HepG2 (cell line): ENCODE measurements around the gene SP3.

Source experiments
- AHR ChIP-seq: IDR thresholded peaks from 2 replicates; pipeline ENCODE4 v1.6.1; 2018; ENCODE audit warnings: missing genetic modification reagents, missing compliant biosample characterization
- ARID2 ChIP-seq: sonication (generic); formaldehyde crosslinking; IDR thresholded peaks from 2 replicates; pipeline ENCODE4 v1.8.1; 2022; ENCODE audit warnings: mild to moderate bottlenecking, missing genetic modification reagents, borderline replicate concordance
- BCL6 ChIP-seq: IDR thresholded peaks from 2 replicates; pipeline ENCODE4 v1.6.1; 2016; ENCODE audit warnings: missing genetic modification reagents, missing compliant biosample characterization
- EZH2 ChIP-seq: conservative IDR thresholded peaks from 2 replicates; pipeline ENCODE4 v1.6.1; 2012; ENCODE audit warnings: mild to moderate bottlenecking, low read depth, low read length, moderate library complexity
- GZF1 ChIP-seq: sonication (generic); formaldehyde crosslinking; IDR thresholded peaks from 2 replicates; pipeline ENCODE4 v1.5.1; 2020; ENCODE audit warnings: mild to moderate bottlenecking, missing genetic modification reagents
- JUND ChIP-seq: sonication (generic); formaldehyde crosslinking; IDR thresholded peaks from 2 replicates; pipeline ENCODE4 v1.8.0; 2022; ENCODE audit warnings: mild to moderate bottlenecking, missing genetic modification reagents
- NCOR1 ChIP-seq: fragments of 200-600 bp; sonication (generic); IDR thresholded peaks from 2 replicates; pipeline ENCODE4 v1.7.0; 2017; ENCODE audit warnings: antibody characterized with exemption, low read length, borderline replicate concordance
- NFATC3 ChIP-seq: sonication (generic); formaldehyde crosslinking; IDR thresholded peaks from 2 replicates; pipeline ENCODE4 v1.5.1; 2020; ENCODE audit warnings: mild to moderate bottlenecking, missing genetic modification reagents
- POLR2A ChIP-seq, 2 experiments: IDR thresholded peaks; 2 replicates each; pipeline ENCODE4 v1.6.1; 2011; ENCODE audit warnings: low read depth in 2 of 2, low read length in 2 of 2, mild to moderate bottlenecking in 1 of 2, moderate library complexity in 1 of 2; ENCODE audit not compliant: insufficient read depth in 1 of 2
- RXRA ChIP-seq: sonication (generic); formaldehyde crosslinking; IDR thresholded peaks from 2 replicates; pipeline ENCODE4 v1.5.1; 2020; ENCODE audit warnings: missing genetic modification reagents
- SIN3B ChIP-seq: fragments of 150-350 bp; IDR thresholded peaks from 2 replicates; pipeline ENCODE4 v1.6.1; 2014; ENCODE audit warnings: low read length
- TF ChIP-seq, protein P1 (sequence below): sonication (generic); formaldehyde crosslinking; IDR thresholded peaks from 2 replicates; pipeline ENCODE4 v1.4.0; 2020; ENCODE audit warnings: mild to moderate bottlenecking, missing genetic modification reagents
- TF ChIP-seq, protein P2 (sequence below): sonication (generic); formaldehyde crosslinking; IDR thresholded peaks from 2 replicates; pipeline ENCODE4 v1.4.0; 2020; ENCODE audit warnings: missing genetic modification reagents, borderline replicate concordance
- TF ChIP-seq, protein P3 (sequence below), 2 experiments: fragments of 450-650 bp in 1 of 2; sonication (generic) in 1 of 2; formaldehyde crosslinking in 1 of 2; IDR thresholded peaks; 2 replicates each; pipeline versions ENCODE4 v1.6.1 to v1.8.0; 2016 to 2022; ENCODE audit warnings: antibody characterized with exemption in 1 of 2, mild to moderate bottlenecking in 1 of 2, missing genetic modification reagents in 1 of 2

DNA sequence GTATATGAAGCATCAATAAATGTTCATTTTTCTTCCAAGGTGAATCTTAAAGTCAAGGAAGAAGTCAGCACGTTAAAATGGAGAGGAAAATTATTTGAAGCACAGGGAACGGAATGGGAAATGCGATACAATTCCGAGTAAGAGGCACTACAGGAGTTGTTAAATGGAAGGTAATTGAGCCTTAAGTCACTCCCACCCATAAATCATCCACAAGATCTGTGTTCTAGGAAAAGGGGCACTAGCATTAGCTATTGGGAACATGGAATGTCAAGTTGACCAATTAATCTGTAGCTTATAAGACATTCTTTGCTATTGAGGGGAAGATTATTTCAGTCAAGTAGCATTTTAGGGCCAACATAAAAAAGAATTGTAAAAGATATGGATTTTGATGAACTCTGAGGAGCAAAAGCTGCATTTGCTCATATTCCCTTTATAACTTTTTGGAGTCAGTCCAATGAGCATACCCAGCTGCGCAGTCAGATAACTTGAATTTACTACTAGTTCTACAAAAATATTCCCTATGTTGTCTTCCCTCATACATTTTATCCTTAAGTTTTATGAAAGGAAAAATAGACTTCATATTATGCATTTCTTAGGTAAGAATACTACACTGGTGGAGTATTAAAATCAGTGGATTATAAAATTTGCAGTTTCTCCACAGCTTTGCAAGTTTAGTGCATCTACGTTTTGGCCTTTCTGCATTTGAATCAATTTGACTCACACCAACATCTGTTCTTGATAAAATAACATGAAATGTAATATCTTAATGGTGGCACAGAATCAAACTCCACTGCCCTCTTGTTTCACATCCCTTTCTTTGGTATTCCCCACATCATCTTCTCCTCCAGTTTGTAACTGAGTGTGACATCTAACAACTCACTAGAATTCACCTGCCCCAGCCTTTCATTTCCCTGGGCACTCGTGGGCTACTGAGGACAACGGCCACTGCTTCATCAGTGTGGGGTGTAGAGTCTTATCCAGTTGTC is 95.6 kb downstream of the SP3 start:
- TF ChIP-seq NCOR1 (no peak), GZF1 (no peak), AHR (no peak), ARID2 (no peak), BCL6 (no peak), EZH2 (no peak), SIN3B (no peak), RXRA (no peak), JUND (CRISPR knock-in tag) (no peak), NFATC3 (CRISPR knock-in tag) (no peak), POLR2A (IDR thresholded peaks at IDR 0.05; ENCODE audit: insufficient read depth in 1 of 2, low read depth in 2 of 2, low read length in 2 of 2) (no peak)
- TF ChIP-seq, protein P1, sequence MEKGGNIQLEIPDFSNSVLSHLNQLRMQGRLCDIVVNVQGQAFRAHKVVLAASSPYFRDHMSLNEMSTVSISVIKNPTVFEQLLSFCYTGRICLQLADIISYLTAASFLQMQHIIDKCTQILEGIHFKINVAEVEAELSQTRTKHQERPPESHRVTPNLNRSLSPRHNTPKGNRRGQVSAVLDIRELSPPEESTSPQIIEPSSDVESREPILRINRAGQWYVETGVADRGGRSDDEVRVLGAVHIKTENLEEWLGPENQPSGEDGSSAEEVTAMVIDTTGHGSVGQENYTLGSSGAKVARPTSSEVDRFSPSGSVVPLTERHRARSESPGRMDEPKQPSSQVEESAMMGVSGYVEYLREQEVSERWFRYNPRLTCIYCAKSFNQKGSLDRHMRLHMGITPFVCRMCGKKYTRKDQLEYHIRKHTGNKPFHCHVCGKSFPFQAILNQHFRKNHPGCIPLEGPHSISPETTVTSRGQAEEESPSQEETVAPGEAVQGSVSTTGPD (CRISPR knock-in tag), result no peak
- TF ChIP-seq, protein P2, sequence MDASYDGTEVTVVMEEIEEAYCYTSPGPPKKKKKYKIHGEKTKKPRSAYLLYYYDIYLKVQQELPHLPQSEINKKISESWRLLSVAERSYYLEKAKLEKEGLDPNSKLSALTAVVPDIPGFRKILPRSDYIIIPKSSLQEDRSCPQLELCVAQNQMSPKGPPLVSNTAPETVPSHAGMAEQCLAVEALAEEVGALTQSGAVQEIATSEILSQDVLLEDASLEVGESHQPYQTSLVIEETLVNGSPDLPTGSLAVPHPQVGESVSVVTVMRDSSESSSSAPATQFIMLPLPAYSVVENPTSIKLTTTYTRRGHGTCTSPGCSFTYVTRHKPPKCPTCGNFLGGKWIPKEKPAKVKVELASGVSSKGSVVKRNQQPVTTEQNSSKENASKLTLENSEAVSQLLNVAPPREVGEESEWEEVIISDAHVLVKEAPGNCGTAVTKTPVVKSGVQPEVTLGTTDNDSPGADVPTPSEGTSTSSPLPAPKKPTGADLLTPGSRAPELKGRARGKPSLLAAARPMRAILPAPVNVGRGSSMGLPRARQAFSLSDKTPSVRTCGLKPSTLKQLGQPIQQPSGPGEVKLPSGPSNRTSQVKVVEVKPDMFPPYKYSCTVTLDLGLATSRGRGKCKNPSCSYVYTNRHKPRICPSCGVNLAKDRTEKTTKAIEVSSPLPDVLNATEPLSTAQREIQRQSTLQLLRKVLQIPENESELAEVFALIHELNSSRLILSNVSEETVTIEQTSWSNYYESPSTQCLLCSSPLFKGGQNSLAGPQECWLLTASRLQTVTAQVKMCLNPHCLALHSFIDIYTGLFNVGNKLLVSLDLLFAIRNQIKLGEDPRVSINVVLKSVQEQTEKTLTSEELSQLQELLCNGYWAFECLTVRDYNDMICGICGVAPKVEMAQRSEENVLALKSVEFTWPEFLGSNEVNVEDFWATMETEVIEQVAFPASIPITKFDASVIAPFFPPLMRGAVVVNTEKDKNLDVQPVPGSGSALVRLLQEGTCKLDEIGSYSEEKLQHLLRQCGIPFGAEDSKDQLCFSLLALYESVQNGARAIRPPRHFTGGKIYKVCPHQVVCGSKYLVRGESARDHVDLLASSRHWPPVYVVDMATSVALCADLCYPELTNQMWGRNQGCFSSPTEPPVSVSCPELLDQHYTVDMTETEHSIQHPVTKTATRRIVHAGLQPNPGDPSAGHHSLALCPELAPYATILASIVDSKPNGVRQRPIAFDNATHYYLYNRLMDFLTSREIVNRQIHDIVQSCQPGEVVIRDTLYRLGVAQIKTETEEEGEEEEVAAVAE, result no peak
- TF ChIP-seq, protein P3, sequence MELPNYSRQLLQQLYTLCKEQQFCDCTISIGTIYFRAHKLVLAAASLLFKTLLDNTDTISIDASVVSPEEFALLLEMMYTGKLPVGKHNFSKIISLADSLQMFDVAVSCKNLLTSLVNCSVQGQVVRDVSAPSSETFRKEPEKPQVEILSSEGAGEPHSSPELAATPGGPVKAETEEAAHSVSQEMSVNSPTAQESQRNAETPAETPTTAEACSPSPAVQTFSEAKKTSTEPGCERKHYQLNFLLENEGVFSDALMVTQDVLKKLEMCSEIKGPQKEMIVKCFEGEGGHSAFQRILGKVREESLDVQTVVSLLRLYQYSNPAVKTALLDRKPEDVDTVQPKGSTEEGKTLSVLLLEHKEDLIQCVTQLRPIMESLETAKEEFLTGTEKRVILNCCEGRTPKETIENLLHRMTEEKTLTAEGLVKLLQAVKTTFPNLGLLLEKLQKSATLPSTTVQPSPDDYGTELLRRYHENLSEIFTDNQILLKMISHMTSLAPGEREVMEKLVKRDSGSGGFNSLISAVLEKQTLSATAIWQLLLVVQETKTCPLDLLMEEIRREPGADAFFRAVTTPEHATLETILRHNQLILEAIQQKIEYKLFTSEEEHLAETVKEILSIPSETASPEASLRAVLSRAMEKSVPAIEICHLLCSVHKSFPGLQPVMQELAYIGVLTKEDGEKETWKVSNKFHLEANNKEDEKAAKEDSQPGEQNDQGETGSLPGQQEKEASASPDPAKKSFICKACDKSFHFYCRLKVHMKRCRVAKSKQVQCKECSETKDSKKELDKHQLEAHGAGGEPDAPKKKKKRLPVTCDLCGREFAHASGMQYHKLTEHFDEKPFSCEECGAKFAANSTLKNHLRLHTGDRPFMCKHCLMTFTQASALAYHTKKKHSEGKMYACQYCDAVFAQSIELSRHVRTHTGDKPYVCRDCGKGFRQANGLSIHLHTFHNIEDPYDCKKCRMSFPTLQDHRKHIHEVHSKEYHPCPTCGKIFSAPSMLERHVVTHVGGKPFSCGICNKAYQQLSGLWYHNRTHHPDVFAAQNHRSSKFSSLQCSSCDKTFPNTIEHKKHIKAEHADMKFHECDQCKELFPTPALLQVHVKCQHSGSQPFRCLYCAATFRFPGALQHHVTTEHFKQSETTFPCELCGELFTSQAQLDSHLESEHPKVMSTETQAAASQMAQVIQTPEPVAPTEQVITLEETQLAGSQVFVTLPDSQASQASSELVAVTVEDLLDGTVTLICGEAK (IDR thresholded peaks at IDR 0.05), result no peak
- TF ChIP-seq, protein P3 (CRISPR knock-in tag; IDR thresholded peaks at IDR 0.05), result no peak
